Endothelial cell of umbilical vein (primary cell): ENCODE data around the gene KMT2B. TPM values are rescaled to one million over a fixed set of nuclear protein-coding genes. Genes with fewer than 3 reads are reported as not detected.
A peak's percentile ranks its signal among the peaks of the same experiment; 100 is the strongest.

Experiments used
- BruUV-seq: library from RNA; stranded (reverse); fragments of 400-500 nt; replicated peaks from 2 replicates; lab custom pipeline; 2021; lab: Mats Ljungman, UMichigan
- CTCF ChIA-PET: fragments of 300-600, 350-600 bp; sonication (Branson Sonifier 250); formaldehyde crosslinking; loops from one replicate; lab custom pipeline; 2021; ENCODE audit warnings: antibody characterized with exemption, inconsistent platforms; lab: Charles Lee
- POLR2A ChIA-PET: fragments of 300-600, 350-600 bp; sonication (Branson Sonifier 250); formaldehyde crosslinking; loops from one replicate; lab custom pipeline; 2021; ENCODE audit warnings: antibody characterized with exemption, inconsistent platforms; lab: Charles Lee
- DNase-seq: peaks from one replicate; pipeline ENCODE4 v3.0.0-alpha.2; 2011; ENCODE audit warnings: low read depth, low spot score
- FAIRE-seq: peaks from 2 replicates; lab custom pipeline; 2011; peaks lifted over from hg19 to GRCh38; lab: Jason Lieb, UNC
- H2AFZ ChIP-seq: 2 replicates; pipeline ENCODE4 v1.6.0; 2012; ENCODE audit warnings: low read depth, low read length, control low read depth, inconsistent platforms
- H3K27ac ChIP-seq: 2 replicates; pipeline ENCODE4 v1.5.1; 2011; ENCODE audit warnings: low read depth, mild to moderate bottlenecking, control low read depth, low read length, moderate library complexity; ENCODE audit not compliant: insufficient read depth
- H3K27me3 ChIP-seq, 2 experiments: 2 replicates each; pipeline versions ENCODE4 v1.6.0 to v1.6.1; 2011; ENCODE audit warnings: low read length in 2 of 2, mixed read lengths in 1 of 2; ENCODE audit not compliant: control insufficient read depth in 2 of 2, insufficient read depth in 2 of 2
- H3K36me3 ChIP-seq, 2 experiments: 2 replicates in 1 of 2; 3 replicates in 1 of 2; pipeline ENCODE4 v1.5.1; 2011; ENCODE audit warnings: low read length in 2 of 2, mild to moderate bottlenecking in 1 of 2, moderate library complexity in 1 of 2; ENCODE audit not compliant: control insufficient read depth in 2 of 2, insufficient read depth in 2 of 2; ENCODE audit errors: extremely low read depth in 1 of 2
- H3K4me1 ChIP-seq: 3 replicates; pipeline ENCODE4 v1.5.1; 2011; ENCODE audit warnings: mild to moderate bottlenecking, low read length; ENCODE audit not compliant: control insufficient read depth, insufficient read depth; ENCODE audit errors: extremely low read depth
- H3K4me2 ChIP-seq: 2 replicates; pipeline ENCODE4 v1.6.1; 2011; ENCODE audit warnings: low read length, control low read depth, mixed read lengths; ENCODE audit not compliant: insufficient read depth
- H3K4me3 ChIP-seq, 3 experiments: fragments of 200-600 bp in 1 of 3; sonication (generic), shearing (Covaris generic) in 1 of 3; replicated peaks in 1 of 3; 2 replicates each; pipeline ENCODE4 v1.5.1; 2011 to 2016; ENCODE audit warnings: control low read depth in 3 of 3, low read length in 3 of 3, mild to moderate bottlenecking in 2 of 3, inconsistent platforms in 1 of 3, low read depth in 1 of 3, moderate library complexity in 1 of 3; ENCODE audit not compliant: insufficient read depth in 1 of 3
- H3K79me2 ChIP-seq: 2 replicates; pipeline ENCODE4 v1.6.0; 2012; ENCODE audit warnings: low read length, inconsistent platforms; ENCODE audit not compliant: control insufficient read depth, insufficient read depth
- H3K9ac ChIP-seq: replicated peaks from 2 replicates; pipeline ENCODE3; 2011; ENCODE audit warnings: low read length, control low read depth; ENCODE audit not compliant: insufficient read depth; ENCODE audit errors: extremely low read depth
- H3K9me1 ChIP-seq: replicated peaks from 3 replicates; pipeline ENCODE4 v1.6.0; 2011; ENCODE audit warnings: mild to moderate bottlenecking, low read length; ENCODE audit not compliant: control insufficient read depth, insufficient read depth; ENCODE audit errors: extremely low read depth
- H3K9me3 ChIP-seq: replicated peaks from 2 replicates; pipeline ENCODE4 v1.5.1; 2012; ENCODE audit warnings: low read length, inconsistent platforms; ENCODE audit not compliant: control insufficient read depth, insufficient read depth
- H4K20me1 ChIP-seq: replicated peaks from 2 replicates; pipeline ENCODE3; 2011; ENCODE audit warnings: mild to moderate bottlenecking, low read length; ENCODE audit not compliant: control insufficient read depth, insufficient read depth; ENCODE audit errors: extremely low read depth
- CTCF ChIP-seq, 2 donors: IDR thresholded peaks; 1 replicate in 1 of 2; 2 replicates in 1 of 2; pipeline ENCODE4 v1.5.1; 2011; ENCODE audit warnings: low read length in 2 of 2, mild to moderate bottlenecking in 2 of 2, moderate library complexity in 2 of 2, control low read depth in 1 of 2, inconsistent platforms in 1 of 2, low read depth in 1 of 2; ENCODE audit not compliant: insufficient read depth in 1 of 2; ENCODE audit errors: extremely low read depth in 1 of 2
- EZH2 ChIP-seq: IDR thresholded peaks from 2 replicates; pipeline ENCODE4 v1.6.1; 2012; ENCODE audit warnings: borderline replicate concordance, low read depth, mild to moderate bottlenecking, moderate library complexity, low read length, inconsistent platforms; ENCODE audit not compliant: severe bottlenecking
- FOS ChIP-seq: IDR thresholded peaks from 2 replicates; pipeline ENCODE4 v1.6.1; 2011; ENCODE audit warnings: mild to moderate bottlenecking, low read length, moderate library complexity, borderline replicate concordance; ENCODE audit not compliant: insufficient read depth
- GATA2 ChIP-seq: IDR thresholded peaks from 2 replicates; pipeline ENCODE4 v1.7.0; 2011; ENCODE audit warnings: low read depth, mild to moderate bottlenecking, moderate library complexity, mixed read lengths, low read length; ENCODE audit not compliant: insufficient read length, insufficient read depth
- JUN ChIP-seq: IDR thresholded peaks from 2 replicates; pipeline ENCODE4 v1.6.1; 2011; ENCODE audit warnings: borderline replicate concordance, low read depth; ENCODE audit not compliant: insufficient read length, insufficient read depth
- MAX ChIP-seq: IDR thresholded peaks from 2 replicates; pipeline ENCODE4 v1.6.1; 2011; ENCODE audit not compliant: insufficient read depth, insufficient read length
- MYC ChIP-seq: IDR thresholded peaks from one replicate; pipeline ENCODE4 v1.6.1; 2011; ENCODE audit warnings: mild to moderate bottlenecking, low read depth, low read length
- POLR2AphosphoS5 ChIP-seq: IDR thresholded peaks from 2 replicates; pipeline ENCODE4 v1.6.1; 2012; ENCODE audit warnings: low read depth, mild to moderate bottlenecking, control low read depth, low read length, moderate library complexity; ENCODE audit not compliant: insufficient read depth
- dilution Hi-C: fragments of 300-500 bp; cut with MboI; formaldehyde crosslinking; loops from one replicate; pipeline ENCODE4 v1.15.0; 2019; ENCODE audit warnings: low sequenced_read_pairs; ENCODE audit not compliant: extremely low pct_ligation_motif_present
- intact Hi-C: fragments of 100-400 bp; cut with micrococcal nuclease; formaldehyde crosslinking; loops from one replicate; pipeline ENCODE4 v1.10.0; 2022
- polyA plus RNA-seq, 4 experiments: library from polyadenylated mRNA; depleted of rRNA in 3 of 4; stranded (reverse) in 3 of 4; unstranded in 1 of 4; fragments of >200 nt; gene quantifications; 2 replicates each; pipeline versions ENCODE4 v1.2.1 to v1.2.3, GENCODE V29; 2011 to 2012; ENCODE audit warnings: missing spikeins in 1 of 4
- total RNA-seq: library from RNA; stranded (reverse); gene quantifications from 2 replicates; pipeline ENCODE4 v1.2.3, GENCODE V29; 2021

The KMT2B gene
- total and polyA plus RNA-seq, 2 donors (not counting 3 experiments of a cell fraction or from before 2014, with no cell fraction given), result 28.4 to 37.2 TPM

- Histone ChIP-seq H3K9ac (no peak overlapping the region), H4K20me1 (no peaks in the 10 kb centered on the region), H2AFZ (peak overlapping the region; percentile 48), H3K9me1 (no peaks in the 10 kb centered on the region), H3K4me3 (peak overlapping the region in 1 of 3 experiments; percentile 63), H3K4me1 (peaks cover 4% of the 10 kb centered on the region), H3K27ac (no peak overlapping the region), H3K27me3 (no peaks in the 10 kb centered on the region), H3K36me3 (peaks cover 0 to 2% of the 10 kb centered on the region in 2 experiments), H3K9me3 (no peaks in the 10 kb centered on the region), H3K79me2 (no peaks in the 10 kb centered on the region), H3K4me2 (peak overlapping the region; percentile 72)
- DNase-seq (no peak), FAIRE-seq (no peak)
- intact Hi-C loops, result loop anchor here (1.0 kb wide), 2 partner anchors 16 to 157 kb away; partner anchors contain the start of gene PROSER3
- CTCF ChIA-PET, result no interaction called here
- no peak for TF ChIP-seq MAX
- no peak for TF ChIP-seq POLR2AphosphoS5
- TF ChIP-seq FOS, result no peak
- no peak for TF ChIP-seq JUN
- TF ChIP-seq EZH2, result no peak
- no peak for TF ChIP-seq MYC
- TF ChIP-seq GATA2, result no peak
- no peak for TF ChIP-seq CTCF (IDR thresholded peaks at IDR 0.05; ENCODE audit: extremely low read depth in 1 of 2, insufficient read depth in 1 of 2, low read depth in 1 of 2, low read length in 2 of 2)
- dilution Hi-C loops, result no loop called here
- BruUV-seq, result no TSS peak
- POLR2A ChIA-PET, result no interaction called here
Measured at GRCh38 chr19:35774274-35775045, 56.7 kb downstream of the KMT2B start.
